Keratinocyte (primary cell): Measurements from ENCODE around the gene CPOX. TPM values are rescaled to one million over a fixed set of nuclear protein-coding genes. Genes with fewer than 3 reads are reported as not detected.

ENCODE experiments used
- DNase-seq: peaks from one replicate; pipeline ENCODE4 v3.0.0-alpha.2; 2011; ENCODE audit warnings: low read depth, missing footprints, low spot score
- FAIRE-seq: peaks from 2 replicates; lab custom pipeline; 2011; peaks lifted over from hg19 to GRCh38; lab: Jason Lieb, UNC
- H2AFZ ChIP-seq: 2 replicates; pipeline ENCODE4 v1.6.0; 2012; ENCODE audit warnings: low read length, control low read depth, inconsistent platforms; ENCODE audit not compliant: control insufficient read depth
- H3K27ac ChIP-seq: 2 replicates; pipeline ENCODE4 v1.5.1; 2011; ENCODE audit warnings: low read length; ENCODE audit not compliant: control insufficient read depth, insufficient read depth
- H3K27me3 ChIP-seq: 3 replicates; pipeline ENCODE4 v1.6.0; 2011; ENCODE audit warnings: low read length; ENCODE audit not compliant: control insufficient read depth, insufficient read depth; ENCODE audit errors: extremely low read depth
- H3K36me3 ChIP-seq, 2 experiments: 2 replicates in 1 of 2; 3 replicates in 1 of 2; pipeline ENCODE4 v1.5.1; 2011; ENCODE audit warnings: low read length in 2 of 2, mild to moderate bottlenecking in 1 of 2; ENCODE audit not compliant: control insufficient read depth in 2 of 2, insufficient read depth in 2 of 2; ENCODE audit errors: extremely low read depth in 1 of 2
- H3K4me1 ChIP-seq: 3 replicates; pipeline ENCODE4 v1.5.1; 2011; ENCODE audit warnings: low read length; ENCODE audit not compliant: control insufficient read depth, insufficient read depth; ENCODE audit errors: extremely low read depth
- H3K4me2 ChIP-seq: 3 replicates; pipeline ENCODE4 v1.6.0; 2011; ENCODE audit warnings: low read depth, low read length; ENCODE audit not compliant: control insufficient read depth, insufficient read depth; ENCODE audit errors: extremely low read depth
- H3K4me3 ChIP-seq, 3 experiments: fragments of 200-600 bp in 1 of 3; sonication (generic) in 1 of 3; 2 replicates in 2 of 3; 3 replicates in 1 of 3; pipeline ENCODE4 v1.5.1; 2011 to 2016; ENCODE audit warnings: low read length in 3 of 3, mild to moderate bottlenecking in 3 of 3, control low read depth in 2 of 3, inconsistent platforms in 1 of 3, low read depth in 1 of 3, mixed read lengths in 1 of 3, mixed run types in 1 of 3, moderate library complexity in 1 of 3; ENCODE audit not compliant: control insufficient read depth in 2 of 3, insufficient read depth in 2 of 3; ENCODE audit errors: extremely low read depth in 1 of 3
- H3K79me2 ChIP-seq: 2 replicates; pipeline ENCODE4 v1.6.0; 2012; ENCODE audit warnings: low read length; ENCODE audit not compliant: control insufficient read depth, insufficient read depth
- H3K9ac ChIP-seq: 3 replicates; pipeline ENCODE4 v1.6.0; 2011; ENCODE audit warnings: low read length; ENCODE audit not compliant: control insufficient read depth, insufficient read depth; ENCODE audit errors: extremely low read depth
- H3K9me1 ChIP-seq: 3 replicates; pipeline ENCODE4 v1.6.0; 2011; ENCODE audit warnings: low read length; ENCODE audit not compliant: control insufficient read depth, insufficient read depth; ENCODE audit errors: extremely low read depth
- H3K9me3 ChIP-seq: 2 replicates; pipeline ENCODE4 v1.5.1; 2012; ENCODE audit warnings: low read depth, low read length; ENCODE audit not compliant: control insufficient read depth
- H4K20me1 ChIP-seq: 3 replicates; pipeline ENCODE4 v1.6.0; 2011; ENCODE audit warnings: low read length; ENCODE audit not compliant: control insufficient read depth, insufficient read depth; ENCODE audit errors: extremely low read depth
- CTCF ChIP-seq, 3 experiments: IDR thresholded peaks in 1 of 3; conservative IDR thresholded peaks in 1 of 3; optimal IDR thresholded peaks in 1 of 3; 2 replicates in 2 of 3; 3 replicates in 1 of 3; pipeline versions ENCODE3 to v1.5.1; 2011; ENCODE audit warnings: low read length in 3 of 3, mild to moderate bottlenecking in 3 of 3, moderate library complexity in 2 of 3, control low read depth in 1 of 3, inconsistent platforms in 1 of 3; ENCODE audit not compliant: insufficient read depth in 2 of 3; ENCODE audit errors: extremely low read depth in 1 of 3
- EZH2 ChIP-seq: IDR thresholded peaks from one replicate; pipeline ENCODE4 v1.6.1; 2012; ENCODE audit warnings: inconsistent platforms, mild to moderate bottlenecking, low read length, moderate library complexity
- dilution Hi-C: fragments of 300-500 bp; cut with MboI; formaldehyde crosslinking; loops from one replicate; pipeline ENCODE4 v1.7.0; 2020; ENCODE audit warnings: low sequenced_read_pairs; ENCODE audit not compliant: extremely low pct_ligation_motif_present
- polyA plus RNA-seq, 5 experiments: library from polyadenylated mRNA; depleted of rRNA in 3 of 5; stranded (reverse) in 3 of 5; stranded (forward) in 1 of 5; unstranded in 1 of 5; fragments of >200 nt; gene quantifications; 1 replicate in 1 of 5; 2 replicates in 3 of 5; 3 replicates in 1 of 5; pipeline versions ENCODE4 v1.2.1 to v1.2.3, GENCODE V29; 2011 to 2012; ENCODE audit warnings: missing spikeins in 2 of 5, low read depth in 1 of 5, low replicate concordance in 1 of 5

The CPOX gene
- polyA plus RNA-seq, 1 donor (not counting 4 experiments of a cell fraction or from before 2014, with no cell fraction given): 29.4 TPM

- DNase-seq (no peak), FAIRE-seq (no peak)
- no peaks in the 10 kb centered on the region for H3K36me3 ChIP-seq
- H3K27ac ChIP-seq: no peak overlapping the region
- dilution Hi-C loops: loop anchor here (25.0 kb wide), 1 partner anchor 187 kb away; no protein-coding TSS in a partner anchor
- H2AFZ ChIP-seq: no peak overlapping the region
- H4K20me1 ChIP-seq: no peaks in the 10 kb centered on the region
- no peaks in the 10 kb centered on the region for H3K27me3 ChIP-seq
- H3K79me2 ChIP-seq: no peaks in the 10 kb centered on the region
- H3K4me2 ChIP-seq: no peak overlapping the region
- H3K9me3 ChIP-seq: no peaks in the 10 kb centered on the region
- H3K9ac ChIP-seq: no peak overlapping the region
- TF ChIP-seq CTCF (optimal IDR thresholded peaks at IDR 0.05 in 1 of 3, IDR thresholded peaks at IDR 0.05 in 1 of 3, conservative IDR thresholded peaks at IDR 0.05 in 1 of 3; ENCODE audit: extremely low read depth in 1 of 3, insufficient read depth in 2 of 3, low read length in 3 of 3) (no peak), EZH2 (no peak)
- no peak overlapping the region for H3K4me3 ChIP-seq
- no peaks in the 10 kb centered on the region for H3K9me1 ChIP-seq
- H3K4me1 ChIP-seq: no peaks in the 10 kb centered on the region
Observed at GRCh38 chr3:98600412-98601095, 7.1 kb upstream of the CPOX start.

- Histone ChIP-seq H3K9ac (no peak overlapping the region), H4K20me1 (no peaks in the 10 kb centered on the region), H3K4me2 (no peak overlapping the region), H3K4me1 (no peaks in the 10 kb centered on the region), H3K27ac (no peak overlapping the region), H3K9me1 (no peaks in the 10 kb centered on the region), H3K36me3 (no peaks in the 10 kb centered on the region), H2AFZ (no peak overlapping the region), H3K79me2 (no peaks in the 10 kb centered on the region), H3K9me3 (no peaks in the 10 kb centered on the region), H3K4me3 (no peak overlapping the region), H3K27me3 (no peaks in the 10 kb centered on the region)
- DNase-seq (no peak), FAIRE-seq (no peak)
- dilution Hi-C loops: loop anchor here (25.0 kb wide), 1 partner anchor 187 kb away; no protein-coding TSS in a partner anchor
- TF ChIP-seq EZH2 (no peak), CTCF (optimal IDR thresholded peaks at IDR 0.05 in 1 of 3, IDR thresholded peaks at IDR 0.05 in 1 of 3, conservative IDR thresholded peaks at IDR 0.05 in 1 of 3; ENCODE audit: extremely low read depth in 1 of 3, insufficient read depth in 2 of 3, low read length in 3 of 3) (no peak)
Observed at GRCh38 chr3:98599647-98600411, 6.4 kb upstream of the CPOX start.
